Measurements from ENCODE around the gene NNAT. TPM values are rescaled to one million over a fixed set of nuclear protein-coding genes. Genes with fewer than 3 reads are reported as not detected.

Gene NNAT
- total and polyA plus RNA-seq, 2 donors (not counting 1 experiment from before 2014, with no cell fraction given), result 0.74 to 0.83 TPM

GRCh38 chr20:37473249-37474000 lies 47.6 kb upstream of the NNAT start:
- Histone ChIP-seq H4K20me1 (ENCODE audit: control insufficient read depth, extremely low read depth, insufficient read depth, low read length) (no peaks in the 10 kb centered on the region), H3K9ac (ENCODE audit: insufficient read depth, low read length) (no peak overlapping the region), H3K27me3 (ENCODE audit: control insufficient read depth, insufficient read depth, low read length) (peaks cover 19% of the 10 kb centered on the region), H3K36me3 (ENCODE audit: control insufficient read depth, insufficient read depth, low read length) (no peaks in the 10 kb centered on the region), H2AFZ (ENCODE audit: low read length) (no peak overlapping the region), H3K4me3 (replicated peaks in 1 of 4; ENCODE audit: control extremely low read depth in 1 of 4, insufficient read depth in 1 of 4, low read depth in 3 of 4, low read length in 4 of 4) (no peak overlapping the region), H3K4me1 (ENCODE audit: control insufficient read depth, extremely low read depth, insufficient read depth, low read length) (no peaks in the 10 kb centered on the region), H3K79me2 (ENCODE audit: control insufficient read depth, insufficient read depth, low read length) (no peaks in the 10 kb centered on the region), H3K9me3 (ENCODE audit: control insufficient read depth, insufficient read depth, low read depth, low read length) (no peaks in the 10 kb centered on the region), H3K4me2 (ENCODE audit: extremely low read depth, insufficient read depth, low read length) (no peak overlapping the region), H3K27ac (ENCODE audit: insufficient read depth, low read length) (no peak overlapping the region)
- TF ChIP-seq EZH2 (IDR thresholded peaks at IDR 0.05; ENCODE audit: low read length, missing control alignments), result no peak
- TF ChIP-seq, protein P1, sequence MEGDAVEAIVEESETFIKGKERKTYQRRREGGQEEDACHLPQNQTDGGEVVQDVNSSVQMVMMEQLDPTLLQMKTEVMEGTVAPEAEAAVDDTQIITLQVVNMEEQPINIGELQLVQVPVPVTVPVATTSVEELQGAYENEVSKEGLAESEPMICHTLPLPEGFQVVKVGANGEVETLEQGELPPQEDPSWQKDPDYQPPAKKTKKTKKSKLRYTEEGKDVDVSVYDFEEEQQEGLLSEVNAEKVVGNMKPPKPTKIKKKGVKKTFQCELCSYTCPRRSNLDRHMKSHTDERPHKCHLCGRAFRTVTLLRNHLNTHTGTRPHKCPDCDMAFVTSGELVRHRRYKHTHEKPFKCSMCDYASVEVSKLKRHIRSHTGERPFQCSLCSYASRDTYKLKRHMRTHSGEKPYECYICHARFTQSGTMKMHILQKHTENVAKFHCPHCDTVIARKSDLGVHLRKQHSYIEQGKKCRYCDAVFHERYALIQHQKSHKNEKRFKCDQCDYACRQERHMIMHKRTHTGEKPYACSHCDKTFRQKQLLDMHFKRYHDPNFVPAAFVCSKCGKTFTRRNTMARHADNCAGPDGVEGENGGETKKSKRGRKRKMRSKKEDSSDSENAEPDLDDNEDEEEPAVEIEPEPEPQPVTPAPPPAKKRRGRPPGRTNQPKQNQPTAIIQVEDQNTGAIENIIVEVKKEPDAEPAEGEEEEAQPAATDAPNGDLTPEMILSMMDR (conservative IDR thresholded peaks at IDR 0.05 in 1 of 2, IDR thresholded peaks at IDR 0.05 in 1 of 2; ENCODE audit: low read depth in 1 of 2, low read length in 2 of 2), result no peak
- no peak for DNase-seq (ENCODE audit: low read depth in 2 of 2)

- no peak overlapping the region for H2AFZ ChIP-seq (ENCODE audit: low read length)
- no peaks in the 10 kb centered on the region for H3K36me3 ChIP-seq (ENCODE audit: control insufficient read depth, insufficient read depth, low read length)
- H3K9ac ChIP-seq (ENCODE audit: insufficient read depth, low read length), result no peak overlapping the region
- H3K79me2 ChIP-seq (ENCODE audit: control insufficient read depth, insufficient read depth, low read length), result no peaks in the 10 kb centered on the region
- no peaks in the 10 kb centered on the region for H3K4me1 ChIP-seq (ENCODE audit: control insufficient read depth, extremely low read depth, insufficient read depth, low read length)
- no peak overlapping the region for H3K27ac ChIP-seq (ENCODE audit: insufficient read depth, low read length)
- H4K20me1 ChIP-seq (ENCODE audit: control insufficient read depth, extremely low read depth, insufficient read depth, low read length), result no peaks in the 10 kb centered on the region
- H3K9me3 ChIP-seq (ENCODE audit: control insufficient read depth, insufficient read depth, low read depth, low read length), result no peaks in the 10 kb centered on the region
- DNase-seq (ENCODE audit: low read depth in 2 of 2), result no peak
- no peak overlapping the region for H3K4me3 ChIP-seq (replicated peaks in 1 of 4; ENCODE audit: control extremely low read depth in 1 of 4, insufficient read depth in 1 of 4, low read depth in 3 of 4, low read length in 4 of 4)
- no peak overlapping the region for H3K4me2 ChIP-seq (ENCODE audit: extremely low read depth, insufficient read depth, low read length)
- no peak for TF ChIP-seq EZH2 (IDR thresholded peaks at IDR 0.05; ENCODE audit: low read length, missing control alignments)
- TF ChIP-seq, protein P1 (conservative IDR thresholded peaks at IDR 0.05 in 1 of 2, IDR thresholded peaks at IDR 0.05 in 1 of 2; ENCODE audit: low read depth in 1 of 2, low read length in 2 of 2), result no peak
- peaks cover 26% of the 10 kb centered on the region for H3K27me3 ChIP-seq (ENCODE audit: control insufficient read depth, insufficient read depth, low read length)
These were observed 46.7 kb upstream of the NNAT start for GRCh38 chr20:37474386-37474785.

- Histone ChIP-seq H3K9me3 (ENCODE audit: control insufficient read depth, insufficient read depth, low read depth, low read length) (no peaks in the 10 kb centered on the region), H2AFZ (ENCODE audit: low read length) (no peak overlapping the region), H3K27me3 (ENCODE audit: control insufficient read depth, insufficient read depth, low read length) (peaks cover 34% of the 10 kb centered on the region), H3K27ac (ENCODE audit: insufficient read depth, low read length) (no peak overlapping the region), H3K79me2 (ENCODE audit: control insufficient read depth, insufficient read depth, low read length) (no peaks in the 10 kb centered on the region), H3K4me1 (ENCODE audit: control insufficient read depth, extremely low read depth, insufficient read depth, low read length) (no peaks in the 10 kb centered on the region), H3K4me2 (ENCODE audit: extremely low read depth, insufficient read depth, low read length) (no peak overlapping the region), H3K36me3 (ENCODE audit: control insufficient read depth, insufficient read depth, low read length) (no peaks in the 10 kb centered on the region), H3K4me3 (replicated peaks in 1 of 4; ENCODE audit: control extremely low read depth in 1 of 4, insufficient read depth in 1 of 4, low read depth in 3 of 4, low read length in 4 of 4) (no peak overlapping the region), H3K9ac (ENCODE audit: insufficient read depth, low read length) (no peak overlapping the region), H4K20me1 (ENCODE audit: control insufficient read depth, extremely low read depth, insufficient read depth, low read length) (no peaks in the 10 kb centered on the region)
- TF ChIP-seq, protein P1 (conservative IDR thresholded peaks at IDR 0.05 in 1 of 2, IDR thresholded peaks at IDR 0.05 in 1 of 2; ENCODE audit: low read depth in 1 of 2, low read length in 2 of 2), result no peak
- no peak for TF ChIP-seq EZH2 (IDR thresholded peaks at IDR 0.05; ENCODE audit: low read length, missing control alignments)
- no peak for DNase-seq (ENCODE audit: low read depth in 2 of 2)
These were observed 45.8 kb upstream of the NNAT start for GRCh38 chr20:37475252-37475651.

All from fibroblast of lung (primary cell).